Stimulated activated CD4-positive, alpha-beta T cell treated with anti-CD3 and anti-CD28 coated beads, Interleukin-4, amount 100 ng/mL, for 48 hours (primary cell): Measurements from ENCODE around the gene ACSF3.
A peak's percentile ranks its signal among the peaks of the same experiment; 100 is the strongest.

Source experiments
- DNase-seq, 2 donors: peaks; one replicate each; pipeline ENCODE4 v3.0.0-alpha.2; 2020; ENCODE audit warnings: low read depth in 2 of 2

The ACSF3 gene

GRCh38 chr16:89190150-89190958 is 96.7 kb downstream of the ACSF3 start:
- DNase-seq, result no peak

DNA sequence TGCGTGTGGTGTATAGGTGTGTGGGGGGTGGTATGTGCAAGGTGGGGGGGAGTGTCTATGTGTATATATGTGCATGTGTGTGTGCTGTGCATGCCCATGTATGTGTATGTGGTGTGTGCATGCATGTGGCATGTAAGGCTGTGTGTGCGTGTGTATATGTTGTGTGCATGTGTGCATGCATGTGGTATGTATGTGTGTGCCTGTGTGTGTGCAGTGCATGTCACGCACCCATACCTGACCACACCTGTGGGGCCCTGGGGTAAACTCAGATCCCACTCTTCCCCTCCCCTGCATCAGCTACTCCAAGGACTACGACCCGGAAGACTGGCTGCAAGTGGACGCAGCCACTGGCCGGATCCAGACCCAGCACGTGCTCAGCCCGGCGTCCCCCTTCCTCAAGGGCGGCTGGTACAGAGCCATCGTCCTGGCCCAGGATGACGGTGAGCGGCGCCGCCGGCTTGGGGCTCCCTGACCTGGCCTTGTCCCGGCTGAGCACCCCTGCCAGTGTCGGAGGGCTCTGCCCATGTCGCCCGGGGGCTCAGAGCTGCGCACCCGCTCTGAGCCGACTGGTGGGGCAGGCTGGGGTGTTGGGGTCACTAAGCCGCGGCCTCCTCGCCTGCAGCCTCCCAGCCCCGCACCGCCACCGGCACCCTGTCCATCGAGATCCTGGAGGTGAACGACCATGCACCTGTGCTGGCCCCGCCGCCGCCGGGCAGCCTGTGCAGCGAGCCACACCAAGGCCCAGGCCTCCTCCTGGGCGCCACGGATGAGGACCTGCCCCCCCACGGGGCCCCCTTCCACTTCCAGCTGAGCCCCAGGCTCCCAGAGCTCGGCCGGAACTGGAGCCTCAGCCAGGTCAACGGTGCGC is 97.6 kb downstream of the ACSF3 start:
- no peak for DNase-seq

DNA sequence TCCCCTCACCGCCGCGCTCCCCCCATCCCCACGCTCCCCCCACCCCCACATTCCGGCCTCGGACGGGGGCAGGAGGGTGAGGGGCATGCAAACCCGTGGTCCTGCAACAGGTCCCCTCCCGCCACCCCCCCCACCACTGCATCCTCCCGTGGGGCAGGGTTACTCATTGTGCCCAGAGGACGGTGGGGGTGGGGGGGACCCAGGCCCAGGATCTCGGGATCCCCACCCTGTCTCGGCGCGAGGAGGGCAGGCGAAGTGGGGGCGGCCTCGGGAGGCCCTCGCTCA is 98.2 kb downstream of the ACSF3 start:
- DNase-seq, result no peak

- peak in 1 of 2 donors; percentile 78 for DNase-seq
These were observed 98.7 kb downstream of the ACSF3 start for GRCh38 chr16:89192186-89192955.

DNA sequence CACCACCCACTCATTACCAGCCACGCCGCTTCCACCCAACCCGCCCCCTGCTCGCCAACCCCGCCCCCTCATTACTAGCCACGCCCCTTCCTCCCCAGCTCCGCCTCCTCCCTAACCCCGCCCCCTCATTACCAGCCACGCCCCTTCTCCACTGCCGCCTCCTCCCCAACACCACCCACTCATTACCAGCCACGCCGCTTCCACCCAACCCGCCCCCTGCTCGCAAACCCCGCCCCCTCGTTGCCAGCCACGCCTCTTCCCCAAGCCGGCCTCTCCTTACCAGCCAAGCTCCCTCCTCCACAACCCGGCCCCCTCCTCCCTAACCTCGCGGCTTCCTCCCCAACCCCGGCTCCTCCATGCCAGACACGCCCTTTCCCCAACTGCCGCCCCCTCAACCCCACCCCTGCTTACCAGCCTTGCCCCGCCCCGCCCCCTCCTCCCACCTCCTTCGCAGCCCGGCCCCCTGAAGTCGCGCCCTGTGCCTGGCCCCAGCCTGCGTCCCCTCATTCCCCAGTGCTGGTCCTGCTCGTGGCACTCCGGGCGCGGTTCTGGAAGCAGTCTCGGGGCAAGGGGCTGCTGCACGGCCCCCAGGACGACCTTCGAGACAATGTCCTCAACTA is 99.4 kb downstream of the ACSF3 start:
- DNase-seq, result no peak

GRCh38 chr16:89193576-89194293 is 100.1 kb downstream of the ACSF3 start:
- no peak for DNase-seq

DNA sequence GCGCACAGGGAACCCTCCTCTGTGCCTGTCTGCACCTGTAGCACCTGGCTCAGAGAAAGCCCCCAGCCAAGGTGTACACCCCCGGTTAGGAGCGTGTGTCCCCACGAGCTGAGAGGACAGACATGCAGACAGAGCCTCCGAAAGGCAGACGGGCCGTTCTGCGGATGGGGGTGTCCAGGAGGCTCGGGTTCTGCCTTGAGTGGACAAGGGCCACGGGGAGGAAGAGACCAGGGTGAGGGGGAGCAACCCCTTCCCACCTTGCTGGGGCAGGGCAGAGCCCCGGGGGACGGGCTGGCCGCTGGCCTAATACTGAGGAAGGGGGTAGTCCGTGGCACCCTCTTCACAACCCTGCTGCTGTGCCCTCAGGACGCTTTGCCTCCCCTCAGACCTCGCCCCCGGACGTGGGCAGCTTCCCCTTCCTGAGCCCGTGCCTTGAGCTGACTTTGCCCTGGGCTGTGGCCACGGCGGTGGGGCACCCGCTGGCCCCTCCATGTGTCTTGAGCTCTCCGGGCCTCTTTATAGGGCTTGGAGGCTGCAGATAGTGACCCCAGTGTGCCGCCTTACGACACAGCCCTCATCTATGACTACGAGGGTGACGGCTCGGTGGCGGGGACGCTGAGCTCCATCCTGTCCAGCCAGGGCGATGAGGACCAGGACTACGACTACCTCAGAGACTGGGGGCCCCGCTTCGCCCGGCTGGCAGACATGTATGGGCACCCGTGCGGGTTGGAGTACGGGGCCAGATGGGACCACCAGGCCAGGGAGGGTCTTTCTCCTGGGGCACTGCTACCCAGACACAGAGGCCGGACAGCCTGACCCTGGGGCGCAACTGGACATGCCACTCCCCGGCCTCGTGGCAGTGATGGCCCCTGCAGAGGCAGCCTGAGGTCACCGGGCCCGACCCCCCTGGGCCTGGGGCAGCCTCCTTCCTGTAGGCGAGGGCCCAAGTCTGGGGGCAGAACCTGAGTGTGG is 101.0 kb downstream of the ACSF3 start:
- no peak for DNase-seq

DNA sequence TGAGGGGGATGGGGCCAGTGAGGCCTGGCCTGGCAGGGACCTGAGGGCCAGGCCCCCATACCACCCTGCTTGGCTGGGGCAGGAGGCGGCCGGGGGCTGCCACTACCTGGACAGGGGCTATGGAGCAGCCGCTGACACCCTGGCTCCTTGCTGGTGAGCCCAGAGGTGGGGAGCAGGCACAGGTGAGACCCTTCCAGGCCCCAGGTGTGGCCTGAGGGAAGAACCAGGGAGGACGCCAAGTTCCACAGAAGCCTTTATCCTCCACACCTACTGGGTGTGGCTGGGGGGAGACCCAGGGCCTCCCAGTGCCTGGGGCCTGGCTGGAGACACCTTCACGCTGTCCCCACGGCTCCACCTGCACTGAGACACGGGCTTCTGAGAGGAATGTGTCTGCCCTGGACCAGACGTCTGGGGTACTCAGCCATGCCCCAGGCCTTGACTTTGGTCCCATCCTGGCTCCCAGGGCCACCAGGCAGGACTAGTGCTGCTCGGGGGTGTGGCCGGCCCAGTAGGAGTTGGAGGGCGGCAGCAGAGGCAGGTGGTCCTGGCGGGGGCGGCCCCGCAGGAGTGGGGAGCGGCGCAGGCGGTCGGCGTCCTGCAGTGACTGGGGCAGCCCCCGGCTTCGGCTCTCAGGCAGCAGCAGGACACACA is 102.0 kb downstream of the ACSF3 start:
- no peak for DNase-seq

GRCh38 chr16:89197033-89197632 is 103.5 kb downstream of the ACSF3 start:
- DNase-seq, result no peak

DNA sequence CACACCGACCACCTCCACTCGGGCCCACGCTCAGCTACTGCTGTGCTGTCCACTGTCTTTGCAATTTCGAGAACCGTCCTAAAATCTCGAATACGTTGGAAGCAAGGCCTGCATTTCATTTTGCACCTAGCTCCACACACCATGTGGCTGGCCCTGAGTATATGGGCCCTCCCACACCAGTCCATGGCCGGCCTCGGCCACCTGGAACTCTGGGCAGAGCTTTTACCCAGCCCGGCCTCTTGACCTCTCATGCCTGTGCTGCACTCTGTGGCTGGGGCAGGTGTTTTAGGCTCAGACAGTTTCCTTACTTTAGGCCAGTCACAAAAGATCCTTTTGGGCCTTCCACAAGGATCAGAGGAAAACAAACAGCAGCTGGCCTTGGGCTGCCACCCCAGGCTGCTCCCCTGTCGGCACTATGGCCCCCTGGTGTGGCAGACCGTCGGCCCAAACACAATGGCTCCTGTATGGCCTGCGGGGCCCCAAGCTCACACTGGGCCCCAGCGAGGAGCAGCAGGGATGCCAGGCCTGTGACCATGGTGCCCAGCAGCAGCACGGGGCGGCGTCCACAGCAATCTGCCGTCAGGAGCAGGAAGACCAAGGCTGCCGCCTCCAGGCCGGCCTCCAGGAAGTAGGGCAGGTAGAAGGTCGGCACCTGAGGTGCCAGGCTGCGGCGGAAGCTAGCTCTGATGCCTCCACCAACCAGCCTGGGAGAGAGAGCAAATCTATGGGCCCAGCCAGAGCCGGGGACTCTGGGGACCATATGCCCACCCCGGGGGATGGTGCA is 104.2 kb downstream of the ACSF3 start:
- DNase-seq, result no peak

- DNase-seq, result no peak
These were observed 105.0 kb downstream of the ACSF3 start for GRCh38 chr16:89198417-89199240.

- no peak for DNase-seq
These were observed 105.8 kb downstream of the ACSF3 start for GRCh38 chr16:89199241-89200123.

GRCh38 chr16:89200124-89200849 is 106.6 kb downstream of the ACSF3 start, which contains the start of gene SLC22A31:
SLC22A31 (minus strand) TSS chr16:89200537; CDS start chr16:89200501, 36 bp downstream.
- DNase-seq, result no peak

DNA sequence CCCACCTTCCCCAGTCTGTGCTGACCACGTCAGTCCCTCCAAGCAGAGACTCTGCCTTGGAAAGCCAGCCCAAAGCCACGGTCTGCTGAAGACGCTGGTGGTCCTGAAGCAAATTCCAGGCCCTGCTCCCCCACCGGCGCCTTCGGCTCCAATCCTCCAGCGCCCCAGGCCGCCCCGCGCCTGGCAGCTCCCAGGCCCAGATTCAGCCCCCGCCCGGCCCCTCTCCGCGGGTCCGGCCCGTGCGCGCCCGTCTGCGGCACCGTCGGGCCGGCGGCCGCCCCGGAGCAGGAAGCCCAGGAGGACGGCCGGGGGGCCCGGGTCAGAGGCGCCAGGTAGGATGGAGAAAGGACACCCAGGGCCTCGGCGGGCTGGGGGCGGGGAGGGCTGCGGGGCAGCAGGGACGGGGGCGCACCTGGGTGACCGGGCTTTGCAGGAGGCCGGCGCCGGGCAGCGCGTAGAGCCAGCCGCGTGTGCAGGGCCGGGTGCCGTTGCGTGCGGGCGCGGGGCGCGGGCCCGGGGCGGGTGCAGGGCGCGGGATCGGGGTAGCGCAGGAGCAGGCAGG is 107.3 kb downstream of the ACSF3 start:
- no peak for DNase-seq
